GM19324 (cell line): ENCODE results near the gene GRIK5.

Source experiments
- ATAC-seq: cut with Tn5 transposase; IDR thresholded peaks from one replicate; pipeline ENCODE4 v1.9.1; 2021; ENCODE audit warnings: mild to moderate bottlenecking, moderate library complexity; ENCODE audit not compliant: unreplicated experiment, low FRiP score

The GRIK5 gene

DNA sequence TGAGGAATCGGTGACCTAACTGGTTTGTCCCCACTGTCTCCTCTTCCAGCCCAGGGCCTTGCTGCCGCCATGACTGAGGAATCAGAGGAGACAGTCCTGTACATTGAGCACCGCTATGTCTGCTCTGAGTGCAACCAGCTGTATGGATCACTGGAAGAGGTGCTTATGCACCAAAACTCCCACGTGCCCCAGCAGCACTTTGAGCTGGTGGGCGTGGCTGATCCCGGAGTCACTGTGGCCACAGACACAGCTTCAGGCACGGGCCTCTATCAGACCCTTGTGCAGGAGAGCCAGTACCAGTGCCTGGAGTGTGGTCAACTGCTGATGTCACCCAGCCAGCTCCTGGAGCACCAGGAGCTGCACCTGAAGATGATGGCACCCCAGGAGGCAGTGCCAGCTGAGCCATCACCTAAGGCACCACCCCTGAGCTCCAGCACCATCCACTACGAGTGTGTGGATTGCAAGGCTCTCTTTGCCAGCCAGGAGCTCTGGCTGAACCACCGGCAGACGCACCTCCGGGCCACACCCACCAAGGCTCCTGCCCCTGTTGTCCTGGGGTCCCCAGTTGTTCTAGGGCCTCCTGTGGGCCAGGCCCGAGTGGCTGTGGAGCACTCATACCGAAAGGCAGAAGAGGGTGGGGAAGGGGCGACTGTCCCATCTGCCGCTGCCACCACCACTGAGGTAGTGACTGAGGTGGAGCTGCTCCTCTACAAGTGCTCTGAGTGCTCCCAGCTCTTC is 8.7 kb upstream of the GRIK5 start:
- no peak for ATAC-seq

DNA sequence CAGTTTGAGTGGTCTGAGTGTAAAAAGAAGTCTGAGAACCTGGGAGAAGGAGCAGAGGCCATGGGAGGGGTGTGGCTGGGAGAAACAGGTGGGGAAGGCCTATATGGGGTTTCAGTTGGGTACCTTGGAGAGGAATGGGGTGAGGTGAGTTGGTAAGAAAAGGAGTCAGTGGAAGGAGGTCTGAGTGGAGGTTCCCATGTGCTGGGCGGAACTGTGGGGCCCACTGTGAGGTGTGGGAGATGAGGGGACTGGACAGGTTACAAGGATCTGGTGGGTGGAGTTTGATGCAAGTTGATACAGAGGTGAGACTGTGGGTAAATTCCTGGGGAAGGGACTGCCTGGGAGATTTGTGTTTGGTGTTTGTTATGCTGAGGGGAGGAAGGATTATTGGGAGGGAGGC is 8.1 kb upstream of the GRIK5 start:
- no peak for ATAC-seq

DNA sequence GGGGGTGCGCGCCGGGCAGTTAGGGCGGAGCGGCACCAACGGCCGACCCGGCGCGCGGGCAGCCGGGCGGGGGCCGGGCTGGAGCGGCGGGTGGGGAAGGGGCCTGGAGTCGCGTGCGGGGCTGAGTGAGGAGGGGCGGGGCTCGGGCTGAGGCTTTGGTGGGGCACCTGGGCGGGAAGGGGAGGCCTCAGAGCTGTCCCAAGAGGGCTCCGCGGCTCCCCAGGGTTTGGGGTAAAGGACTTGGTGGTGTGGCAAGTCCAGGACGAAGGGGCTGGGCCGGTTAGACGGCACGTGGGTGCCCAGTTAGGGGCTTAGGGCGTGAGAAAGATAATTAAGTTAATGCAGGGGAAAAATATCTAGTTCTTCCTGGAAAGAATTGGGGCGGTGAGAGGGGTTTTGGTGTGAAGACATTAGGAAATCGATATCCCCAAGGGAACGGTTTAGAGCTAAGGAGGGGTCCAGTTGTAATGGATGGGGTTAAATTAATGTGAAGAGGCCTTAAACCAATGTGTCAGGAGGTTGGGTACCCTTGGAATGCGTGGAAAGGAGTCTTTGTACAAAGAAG is 6.5 kb upstream of the GRIK5 start:
- ATAC-seq, result no peak

DNA sequence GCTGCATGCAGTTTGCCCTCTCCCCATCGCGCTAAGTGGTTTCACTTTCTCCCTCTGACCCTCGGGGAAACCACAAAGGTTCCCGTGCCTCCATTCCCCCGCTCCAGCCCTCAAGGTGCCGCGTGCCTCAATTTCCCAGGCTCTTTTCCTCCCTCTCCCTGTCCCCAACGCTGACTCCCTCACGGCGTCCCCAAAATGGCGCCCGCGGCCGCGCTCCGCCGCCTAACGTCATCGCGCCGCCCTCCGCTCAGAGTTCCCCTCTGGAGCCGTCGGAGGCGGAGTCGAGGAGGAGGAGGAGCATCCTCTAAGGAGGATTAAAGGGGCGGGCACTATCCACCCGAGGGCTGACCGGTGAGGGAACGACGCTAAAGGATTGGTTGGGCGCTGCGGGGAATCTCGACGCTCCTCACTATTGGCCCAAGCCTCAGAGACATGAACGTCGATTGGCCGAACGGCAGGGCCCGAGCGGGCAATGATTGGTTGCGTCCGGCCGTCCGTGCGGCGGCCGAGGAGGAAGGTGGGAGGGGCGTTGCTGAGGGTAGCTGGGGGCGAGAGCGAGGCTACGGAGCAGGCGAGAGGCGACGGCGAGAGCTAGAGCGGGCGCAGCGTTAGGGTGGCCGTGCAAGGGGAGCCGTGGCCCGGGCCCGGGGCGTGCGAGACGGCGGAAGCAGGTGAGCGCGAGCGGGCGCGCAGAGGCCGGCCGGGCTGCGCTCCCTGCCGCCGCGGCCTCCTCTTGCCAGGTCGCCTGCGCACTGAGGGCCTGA is 5.8 kb upstream of the GRIK5 start, which contains the start of gene ZNF574:
Gene ZNF574 (plus strand): TSS at position 551 of the 764 bp plus-strand sequence. CDS start 2,441 bp downstream, outside the sequence.
- peak; percentile 93 for ATAC-seq

DNA sequence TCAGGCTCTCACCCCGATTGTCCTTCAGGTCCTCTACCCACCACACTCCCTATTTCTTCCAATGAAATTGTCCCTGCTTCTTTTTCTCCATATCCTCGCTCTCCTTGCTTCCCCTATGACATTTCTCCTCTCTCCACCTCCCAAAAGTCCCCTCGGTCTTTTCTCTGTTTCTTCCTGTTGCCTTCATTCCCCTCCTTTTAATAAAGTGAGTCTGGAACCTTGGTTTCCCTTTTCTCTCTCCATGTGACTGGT is 5.3 kb upstream of the GRIK5 start:
- peak; percentile 3 for ATAC-seq

DNA sequence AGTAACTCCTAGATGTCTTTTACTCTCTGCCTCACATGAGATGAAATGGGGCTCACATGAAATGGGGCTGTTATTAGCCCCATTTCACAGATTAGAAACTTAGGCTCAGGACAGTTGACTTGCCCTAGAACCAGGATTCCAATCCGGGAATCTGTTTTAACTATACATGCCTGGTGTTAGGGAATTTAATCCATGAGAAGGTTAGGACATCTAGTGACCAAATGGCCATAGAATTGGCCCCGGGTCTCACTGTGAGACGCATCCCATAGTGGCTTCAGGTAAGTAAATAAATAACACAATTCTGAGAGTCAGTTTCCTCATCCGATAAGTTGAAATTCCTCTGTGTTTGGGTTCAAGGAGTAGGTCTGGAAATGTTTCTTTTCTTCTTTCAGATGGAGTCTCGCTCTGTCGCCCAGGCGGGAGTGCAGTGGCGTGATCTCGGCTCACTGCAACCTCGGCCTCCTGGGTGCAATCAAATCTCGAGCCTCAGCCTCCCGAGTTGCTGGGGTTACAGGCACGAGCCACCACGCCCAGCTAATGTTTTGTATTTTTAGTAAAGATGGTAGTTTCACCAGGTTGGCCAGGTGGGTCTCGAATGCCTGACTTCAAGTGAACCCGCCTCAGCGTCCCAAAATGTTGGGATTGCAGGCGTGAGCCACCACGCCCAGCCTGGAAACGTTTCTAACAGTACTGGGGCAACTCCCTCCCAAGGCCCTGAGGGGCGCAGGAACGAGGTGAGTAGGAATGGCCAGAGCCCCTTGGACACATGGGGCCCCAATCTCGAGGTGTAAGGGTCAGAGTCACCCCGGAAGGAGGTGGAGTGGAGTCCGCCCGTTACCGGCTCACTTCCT is 4.7 kb upstream of the GRIK5 start:
- no peak for ATAC-seq

DNA sequence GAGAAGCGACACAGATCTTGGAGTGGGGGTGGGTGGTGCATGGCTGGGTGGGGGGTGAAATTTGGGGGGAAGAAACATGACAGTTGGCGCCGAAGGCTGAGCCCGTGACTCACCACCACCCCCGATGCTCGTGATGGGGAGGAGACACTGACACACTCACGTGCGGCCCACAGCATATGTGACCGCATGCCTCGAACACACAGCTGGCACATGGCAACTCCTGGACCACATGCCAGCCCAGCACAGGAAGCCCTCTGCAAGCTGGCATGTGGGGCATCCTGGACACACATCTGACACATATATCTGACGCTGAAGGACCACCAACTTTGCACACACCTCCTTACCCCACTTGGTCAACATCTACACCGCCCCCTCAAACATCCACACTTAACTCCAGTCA is 1.2 kb upstream of the GRIK5 start:
- ATAC-seq, result no peak

DNA sequence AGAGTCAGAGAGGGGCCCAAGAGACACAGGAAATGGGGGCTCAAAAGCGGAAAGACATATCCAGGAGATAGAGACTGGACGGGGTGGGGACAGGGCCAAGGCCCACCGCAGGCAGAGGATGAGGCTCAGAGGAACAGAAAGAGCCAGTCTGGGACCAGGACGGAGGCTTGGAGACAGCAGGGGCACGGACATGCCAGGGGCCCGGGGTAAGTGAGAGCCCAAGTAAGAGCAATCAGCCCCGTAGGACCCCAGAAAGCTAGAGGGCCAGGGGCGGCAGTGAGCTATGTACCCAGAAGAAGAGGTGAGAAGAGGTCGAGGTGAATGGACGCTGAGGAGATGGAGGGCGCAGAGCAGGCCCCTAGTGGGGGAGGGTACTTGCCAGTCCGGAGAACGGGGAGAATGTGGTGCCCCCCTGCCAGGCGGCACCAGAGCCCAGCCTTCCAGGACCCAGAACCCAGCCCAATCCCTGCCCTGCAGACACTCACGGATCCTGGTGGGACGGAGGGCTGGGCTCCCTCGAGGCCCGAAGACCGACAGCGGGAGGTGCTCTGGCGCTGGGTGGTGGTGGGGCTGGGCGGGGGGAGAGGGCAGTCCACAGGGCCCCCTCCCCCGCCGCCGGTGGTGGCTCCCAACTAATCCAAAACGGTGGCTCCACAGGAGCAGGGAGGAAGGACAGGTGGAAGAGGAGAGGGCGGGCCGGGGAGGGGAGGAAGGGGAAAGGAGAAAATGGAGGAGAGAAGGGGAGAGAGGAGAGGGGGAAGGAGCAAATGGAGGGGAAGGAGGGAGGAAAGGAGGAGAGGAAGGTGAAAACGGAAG is 1.0 kb downstream of the GRIK5 start:
- no peak for ATAC-seq

DNA sequence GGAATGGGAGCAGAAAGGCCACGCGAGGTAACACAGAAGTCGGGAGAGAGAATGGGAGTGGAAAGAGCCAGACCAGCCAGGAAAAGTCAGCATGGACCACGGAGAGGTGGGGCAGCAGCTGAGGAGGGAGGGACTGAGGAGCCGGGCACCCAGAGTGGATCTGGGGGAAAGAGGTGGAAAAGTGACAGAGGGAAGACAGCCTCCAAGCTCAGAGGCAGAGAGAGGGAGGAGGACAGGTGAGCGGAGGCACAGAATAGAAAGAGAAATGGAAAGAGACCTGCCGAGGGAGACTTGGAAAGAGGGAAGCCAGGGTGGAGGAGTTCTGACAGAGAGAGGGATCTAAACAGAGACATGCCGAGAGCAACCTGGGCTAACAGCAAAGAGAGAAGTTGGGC is 1.6 kb downstream of the GRIK5 start:
- no peak for ATAC-seq

DNA sequence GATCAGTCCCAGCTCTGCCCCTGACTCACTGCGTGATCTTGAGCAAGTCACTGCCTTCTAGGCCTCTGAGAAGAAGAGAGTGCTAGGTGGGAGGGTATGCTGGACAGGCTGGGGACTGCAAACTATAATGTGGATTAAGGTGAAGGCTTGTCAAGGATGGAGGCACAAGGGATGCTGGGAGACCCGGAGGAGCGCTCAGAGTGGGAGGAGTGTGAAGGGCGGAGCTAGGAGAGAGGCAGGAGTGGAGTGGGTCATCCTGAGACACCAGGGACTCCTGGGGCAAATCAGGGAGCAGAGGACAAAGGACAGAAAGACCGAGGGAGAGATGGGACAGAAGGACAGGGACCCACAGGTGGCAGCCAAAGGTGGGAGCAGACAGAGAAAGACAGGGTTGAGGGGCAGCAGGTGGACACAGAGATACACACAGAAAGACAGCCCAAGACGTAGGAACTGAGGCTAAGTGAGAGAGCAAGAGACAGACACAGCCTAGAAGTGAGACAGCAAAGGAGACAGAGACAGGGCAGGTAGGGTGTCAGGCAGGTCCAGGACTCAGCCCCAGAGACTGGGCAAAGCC is 2.6 kb downstream of the GRIK5 start:
- no peak for ATAC-seq

DNA sequence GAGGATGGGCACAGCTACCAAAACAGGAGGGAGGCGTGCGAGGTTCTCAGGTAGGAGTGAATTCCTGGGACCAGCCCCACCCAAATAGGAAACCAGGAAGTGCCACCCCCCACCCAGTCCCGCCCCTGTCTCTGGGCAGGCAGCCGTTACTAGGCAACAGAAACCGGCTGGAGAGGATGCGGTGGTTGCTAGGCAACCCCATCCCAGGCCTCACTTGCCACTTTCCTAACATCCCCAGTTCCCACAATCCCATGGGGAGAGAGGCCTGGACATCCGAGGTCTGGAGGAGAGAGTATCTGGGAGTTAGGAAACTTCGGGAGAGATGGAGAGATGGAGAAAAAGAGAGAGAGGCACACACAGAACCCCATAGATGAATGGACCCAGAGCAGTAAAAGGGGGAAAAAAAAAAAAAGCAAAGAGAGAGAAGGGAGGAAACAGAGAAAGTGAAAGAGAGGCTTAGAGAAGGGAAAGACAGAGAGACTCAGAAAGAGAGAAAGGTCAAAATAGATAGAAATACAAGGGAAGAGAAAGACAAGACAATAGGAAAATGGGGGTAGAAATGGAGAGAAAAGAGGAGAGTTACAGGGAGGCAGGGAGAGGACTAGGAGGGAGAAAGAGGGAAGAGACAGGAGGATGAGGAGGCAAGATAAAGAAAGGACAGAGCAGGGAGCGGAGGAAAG is 3.8 kb downstream of the GRIK5 start:
- ATAC-seq, result no peak

DNA sequence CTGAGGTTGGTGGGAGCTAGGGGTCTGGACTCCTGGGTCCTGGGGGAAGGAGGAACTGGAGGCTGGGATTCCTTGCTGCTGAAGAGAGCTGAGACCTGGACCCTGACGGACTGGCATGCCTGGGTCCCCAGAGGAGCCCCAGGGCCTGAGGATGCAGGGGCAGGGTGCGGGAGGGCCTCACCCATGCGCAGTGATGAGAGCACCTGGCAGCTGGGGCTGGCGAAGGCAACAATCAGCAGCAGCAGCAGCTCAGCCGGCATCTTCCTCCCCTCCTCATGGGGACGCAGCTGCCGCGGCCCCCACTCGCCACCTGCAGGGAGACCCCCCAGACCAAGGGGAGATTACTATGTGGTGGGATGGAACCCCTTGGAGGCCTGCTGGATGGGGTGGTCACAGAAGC is 4.5 kb downstream of the GRIK5 start:
- ATAC-seq, result no peak

DNA sequence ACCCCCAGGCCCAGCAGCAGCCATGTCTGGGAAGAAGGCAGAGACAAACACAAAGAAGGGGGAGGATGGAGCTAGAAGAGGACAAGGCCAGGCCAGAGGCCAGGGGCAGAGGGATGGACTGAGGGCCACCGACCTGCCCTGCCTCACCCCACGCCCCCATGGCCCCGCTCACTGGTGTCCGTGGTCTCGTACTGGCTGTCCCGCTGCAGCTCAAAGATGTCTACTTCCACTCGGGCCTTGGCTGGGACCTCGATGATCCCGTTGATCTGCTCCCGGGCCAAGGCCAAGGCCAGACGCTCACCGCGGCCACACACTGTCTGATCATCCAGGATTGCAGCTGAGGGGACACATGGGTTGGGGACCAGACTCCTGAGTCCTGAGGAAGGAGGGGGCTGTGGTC is 5.0 kb downstream of the GRIK5 start:
- no peak for ATAC-seq

DNA sequence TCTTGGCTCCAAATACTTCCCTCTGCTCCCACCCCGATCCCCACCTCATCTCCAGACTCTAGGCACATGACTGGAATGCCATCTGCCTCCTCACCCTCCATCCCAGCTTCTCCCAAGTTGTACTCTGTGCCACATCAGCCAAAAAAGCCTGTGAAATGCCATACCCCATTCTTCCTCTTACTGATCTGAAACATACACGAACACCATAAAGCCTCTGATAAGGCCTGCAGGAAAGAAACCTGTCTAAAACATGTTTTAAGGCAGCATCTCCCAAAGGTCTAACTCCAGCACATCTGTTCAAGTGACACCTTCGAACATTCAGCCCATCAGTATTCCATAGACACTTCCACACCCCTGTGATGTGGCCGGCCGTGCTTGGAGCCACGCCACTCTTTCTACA is 5.6 kb downstream of the GRIK5 start:
- no peak for ATAC-seq

DNA sequence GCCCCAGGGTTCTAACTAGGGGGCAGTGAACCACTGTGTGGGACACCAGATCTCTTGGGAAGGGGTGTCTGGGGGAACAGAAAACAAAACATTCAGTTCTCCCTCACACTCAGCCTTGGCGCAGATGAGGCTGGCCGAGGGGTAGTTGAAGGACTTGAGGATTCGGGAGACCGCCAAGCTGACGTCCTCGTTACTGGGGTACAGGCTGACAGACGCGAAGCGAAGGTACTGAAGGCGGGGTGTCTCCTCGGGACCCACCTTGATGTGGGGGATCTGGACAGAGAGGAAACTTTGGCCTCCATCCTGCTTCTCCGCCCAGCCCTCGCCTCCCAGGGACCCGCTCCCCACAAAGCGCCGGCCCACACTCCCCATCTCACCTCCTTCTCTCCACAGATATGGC is 7.6 kb downstream of the GRIK5 start:
- no peak for ATAC-seq

DNA sequence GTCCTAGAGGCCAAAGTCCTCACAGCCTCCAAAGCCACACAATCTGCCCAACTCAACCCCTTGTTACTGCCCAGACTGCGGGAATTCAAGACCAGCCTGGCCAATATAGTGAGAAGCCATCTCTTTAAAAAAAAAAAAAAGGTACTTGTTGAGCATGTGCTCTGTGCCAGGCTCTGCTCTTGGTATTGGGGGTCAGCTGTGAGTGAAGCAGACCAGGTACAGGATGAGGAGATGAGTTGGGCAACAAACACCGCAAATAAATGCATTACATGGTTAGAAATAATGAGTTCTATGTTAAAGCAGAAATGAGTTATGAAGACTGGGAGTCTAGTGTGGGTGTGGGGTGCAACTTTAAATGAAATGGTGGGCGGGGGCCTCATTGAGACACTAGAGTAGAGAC is 9.9 kb downstream of the GRIK5 start:
- no peak for ATAC-seq

DNA sequence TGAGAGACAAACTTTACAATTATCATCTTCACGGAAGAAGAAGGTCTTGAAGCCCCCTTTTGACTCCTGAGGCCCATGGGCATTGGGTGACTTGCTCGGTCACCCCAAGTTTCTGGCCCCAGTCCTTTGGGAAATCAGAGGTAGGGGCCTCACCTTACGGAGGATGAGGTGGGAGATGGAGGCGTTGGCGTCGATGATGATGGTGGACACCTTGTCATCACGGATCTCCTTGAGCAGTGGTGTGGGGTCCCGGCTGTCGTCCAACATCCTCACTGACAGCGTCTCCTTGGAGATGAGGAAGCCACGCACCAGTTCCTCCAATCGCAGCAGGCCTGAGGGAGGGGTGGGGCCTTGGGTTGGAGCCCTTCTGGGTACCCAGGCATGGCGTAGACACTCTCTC is 10.8 kb downstream of the GRIK5 start:
- ATAC-seq, result no peak

DNA sequence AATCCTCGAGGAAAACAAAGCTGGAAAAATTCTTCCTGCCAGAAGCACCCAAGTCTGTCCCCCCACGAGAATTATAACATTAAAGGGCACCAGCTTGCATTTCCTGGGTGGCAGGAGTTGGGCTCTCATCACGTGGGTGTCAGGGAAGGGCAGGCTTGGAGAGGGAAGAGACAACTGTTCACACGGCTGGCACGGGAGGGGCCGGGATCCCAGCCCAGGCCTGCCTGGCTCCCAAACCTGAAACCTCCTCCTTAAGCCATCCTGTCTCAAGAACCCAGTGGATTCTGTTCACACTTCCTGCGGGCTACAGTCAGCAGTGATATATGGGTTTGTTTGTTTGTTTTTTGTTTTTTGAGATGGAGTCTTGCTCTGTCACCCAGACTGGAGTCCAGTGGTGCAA is 12.2 kb downstream of the GRIK5 start:
- no peak for ATAC-seq

DNA sequence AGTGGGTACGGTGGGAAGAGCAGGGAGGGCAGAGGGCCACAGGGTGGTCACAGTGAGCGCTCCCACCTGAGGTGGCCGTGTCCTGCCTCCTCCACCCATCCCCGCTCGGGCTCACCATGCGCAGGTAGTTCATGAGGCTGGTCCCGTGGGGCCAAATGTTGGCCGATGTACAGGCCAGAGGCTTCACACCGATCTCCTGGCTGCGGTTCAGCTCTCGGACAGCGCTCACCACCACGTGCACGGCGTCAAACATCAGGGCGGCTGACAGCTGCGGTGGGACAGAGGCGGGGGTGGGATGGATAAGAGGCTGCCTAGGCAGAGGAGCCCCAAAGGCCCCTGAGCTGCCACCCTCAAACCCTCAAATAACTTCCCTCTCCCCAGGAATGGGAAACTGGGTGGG is 15.8 kb downstream of the GRIK5 start:
- ATAC-seq, result no peak
